AG10803 (cell line): ENCODE results near the gene REEP2.
A peak's percentile ranks its signal among the peaks of the same experiment; 100 is the strongest.
"Not testable (repeated sequence)": the region's sequence is repeated elsewhere in the genome, so short reads cannot be mapped to it uniquely, and the experiment has no call there.

Source experiments
- DNase-seq: peaks from one replicate; pipeline ENCODE4 v3.0.0; 2010; ENCODE audit warnings: low read depth
- H3K4me3 ChIP-seq: 2 replicates; pipeline ENCODE4 v1.5.1; 2011; ENCODE audit warnings: mild to moderate bottlenecking, low read length, control low read depth
- CTCF ChIP-seq: conservative IDR thresholded peaks from 2 replicates; pipeline ENCODE4 v1.5.1; 2011; ENCODE audit warnings: mild to moderate bottlenecking, low read length, control low read depth, inconsistent platforms

Gene REEP2

GRCh38 chr5:138438724-138439476, at the start of gene REEP2:
REEP2 (plus strand) TSS chr5:138439057; CDS start chr5:138439209, 152 bp downstream.
- peak within 1 kb of the TSS; percentile 66 for H3K4me3 ChIP-seq
- peak; percentile 42 for DNase-seq
- no peak for TF ChIP-seq CTCF

- no peak overlapping the region for H3K4me3 ChIP-seq
- DNase-seq: no peak
- TF ChIP-seq CTCF: no peak
These were observed 49.5 kb upstream of the REEP2 start for GRCh38 chr5:138389332-138389731.

- not testable (repeated sequence) for H3K4me3 ChIP-seq, DNase-seq
These were observed 48.9 kb upstream of the REEP2 start for GRCh38 chr5:138389911-138390310.

- TF ChIP-seq CTCF: no peak
These were observed 46.9 kb upstream of the REEP2 start for GRCh38 chr5:138391859-138392386.

GRCh38 chr5:138402640-138403039, 36.2 kb upstream of the REEP2 start:
- no peak overlapping the region for H3K4me3 ChIP-seq
- no peak for DNase-seq
- TF ChIP-seq CTCF: no peak

More at GRCh38 chr5:138391859-138392386, 46.9 kb upstream of the REEP2 start:
- no peak overlapping the region for H3K4me3 ChIP-seq
- DNase-seq: no peak

GRCh38 chr5:138408023-138408422, 30.8 kb upstream of the REEP2 start:
- TF ChIP-seq CTCF: no peak
- H3K4me3 ChIP-seq: no peak overlapping the region
- peak; percentile 5 for DNase-seq

- DNase-seq: peak; percentile 33
- not testable (repeated sequence) for H3K4me3 ChIP-seq
- TF ChIP-seq CTCF: peak; percentile 54
These were observed 27.7 kb upstream of the REEP2 start for GRCh38 chr5:138410996-138411640.
